Measurements from ENCODE around the gene SYTL3.

The SYTL3 gene

DNA sequence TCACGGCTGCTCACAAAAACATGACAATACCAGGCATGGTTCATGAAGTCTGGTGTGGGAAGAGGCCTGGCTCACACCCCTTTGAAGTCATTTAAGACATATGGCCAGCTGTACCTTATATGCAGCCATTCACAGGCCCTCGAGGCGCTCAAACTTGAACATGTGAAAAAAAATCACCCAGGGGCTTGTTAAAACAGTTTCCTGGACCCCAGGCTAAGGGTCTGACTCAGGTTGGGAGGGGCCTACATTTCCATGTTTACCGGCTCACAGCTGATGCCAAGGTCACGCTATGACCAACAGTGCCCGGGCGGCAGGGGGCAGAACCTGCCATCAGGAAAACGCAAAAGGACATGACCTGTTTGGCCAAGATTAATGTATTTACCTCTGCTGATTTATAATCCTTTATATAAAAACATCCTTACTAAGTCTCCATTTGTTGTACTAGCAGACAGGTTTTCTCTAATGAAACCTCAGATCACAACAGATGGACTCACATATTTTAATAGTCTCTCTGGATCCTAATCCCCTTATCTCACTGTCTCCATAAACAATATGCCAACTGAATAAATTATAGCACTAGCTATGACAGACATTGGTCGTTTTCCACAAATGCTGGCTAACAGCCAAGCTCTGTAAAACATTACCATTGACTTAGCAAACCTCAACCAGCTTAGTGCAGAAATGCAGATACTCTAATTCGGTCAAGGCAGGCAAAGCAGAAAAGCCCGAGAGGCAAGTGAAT, 149.4 kb downstream of the SYTL3 start:
- FAIRE-seq: no peak

DNA sequence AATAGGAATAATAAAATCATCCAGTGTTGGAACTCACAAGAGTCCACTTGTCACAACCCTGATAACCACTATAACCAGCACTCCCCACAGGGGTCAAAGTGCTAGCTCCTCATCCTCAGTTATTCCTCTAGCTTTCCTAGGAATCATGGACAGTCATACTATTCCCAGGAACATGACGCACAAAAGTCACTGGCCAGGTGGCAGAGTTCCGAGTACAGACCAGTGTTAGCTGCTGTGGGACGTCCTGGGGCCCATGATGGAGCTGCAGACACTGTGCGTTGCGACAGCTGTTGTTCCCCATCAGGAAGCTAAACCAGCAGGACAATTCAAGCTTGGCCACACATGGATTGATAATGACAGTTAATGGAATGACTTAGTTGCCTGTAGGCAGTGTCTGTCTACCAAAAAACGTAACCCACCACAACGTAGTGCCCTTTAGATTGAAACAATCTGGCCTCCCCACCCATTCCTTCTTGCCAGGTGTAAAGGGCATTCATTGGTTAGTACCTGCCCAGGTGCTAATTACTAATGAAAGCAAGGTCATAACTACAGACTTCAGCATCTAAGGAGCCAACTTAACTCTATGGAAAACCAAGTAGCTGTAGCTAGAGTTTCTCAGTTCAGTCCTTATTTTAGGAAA, 151.9 kb downstream of the SYTL3 start:
- no peak for FAIRE-seq

DNA sequence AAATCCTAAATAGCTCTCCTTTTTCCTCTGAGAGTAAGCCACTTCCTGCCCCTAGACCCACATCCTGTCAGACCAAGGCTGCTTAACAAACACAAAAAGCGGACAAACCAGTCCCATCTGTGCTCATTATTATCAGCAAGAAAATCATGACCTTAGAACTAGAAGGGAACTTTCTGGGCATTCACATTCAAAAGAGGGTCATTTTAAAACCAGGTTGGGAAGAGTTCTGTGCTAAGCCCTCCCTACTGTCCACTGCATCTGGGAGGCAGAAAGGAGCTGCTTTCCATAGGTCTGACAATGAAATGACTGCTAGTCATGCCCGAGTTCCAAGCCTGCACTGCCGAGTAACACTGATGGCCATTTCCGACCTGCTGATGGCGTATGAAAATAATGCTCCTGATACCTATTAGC, 153.9 kb downstream of the SYTL3 start:
- no peak for FAIRE-seq

DNA sequence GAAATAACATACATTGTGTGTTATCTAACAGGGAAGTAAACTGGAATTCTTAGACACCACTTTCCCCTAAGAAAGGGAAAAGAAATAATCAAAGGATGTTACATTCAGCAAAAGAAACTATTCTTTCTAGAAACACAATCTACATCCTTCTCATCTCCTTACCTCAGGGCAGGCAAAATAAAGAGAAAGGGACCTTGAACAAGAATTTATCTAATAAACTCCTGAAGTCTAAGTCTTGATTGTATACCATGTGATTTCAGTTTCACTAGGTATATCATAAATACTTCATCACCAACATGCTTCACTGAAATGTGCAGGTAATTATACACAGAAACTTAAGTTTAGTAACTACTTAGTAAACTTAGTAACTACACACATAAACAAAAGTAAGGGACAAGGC, 154.4 kb downstream of the SYTL3 start:
- FAIRE-seq: no peak

DNA sequence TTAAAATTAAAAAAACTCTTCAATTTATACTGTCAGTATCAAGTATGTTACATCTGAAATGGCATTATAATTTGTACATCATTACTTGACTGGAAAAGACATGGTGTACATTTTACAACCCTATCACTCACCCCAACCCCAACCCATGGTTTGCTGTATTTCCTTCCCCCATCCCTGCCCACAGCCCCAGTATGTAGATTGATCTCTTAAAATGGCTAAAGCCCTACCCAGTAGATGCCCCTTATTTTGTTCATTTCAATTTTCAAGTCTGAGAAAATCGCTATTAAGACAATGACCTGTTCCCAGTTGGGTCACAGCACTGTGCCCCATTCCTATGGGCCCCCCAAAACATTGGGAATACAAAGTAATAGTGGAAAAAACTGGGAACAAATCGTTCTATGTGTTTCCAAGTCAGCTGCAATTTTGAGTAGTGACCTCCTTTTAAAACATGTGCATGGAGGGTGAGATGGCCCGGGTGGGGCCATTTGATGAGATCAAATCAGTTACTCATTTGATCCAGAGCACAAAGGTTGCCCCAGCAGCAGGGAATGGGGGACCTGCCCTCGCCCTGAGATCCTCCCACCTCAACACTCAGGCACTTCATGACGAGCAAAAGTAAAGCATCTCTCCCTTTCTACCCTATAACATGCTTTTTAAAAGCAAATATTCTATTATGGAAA, 156.0 kb downstream of the SYTL3 start:
- no peak for FAIRE-seq

DNA sequence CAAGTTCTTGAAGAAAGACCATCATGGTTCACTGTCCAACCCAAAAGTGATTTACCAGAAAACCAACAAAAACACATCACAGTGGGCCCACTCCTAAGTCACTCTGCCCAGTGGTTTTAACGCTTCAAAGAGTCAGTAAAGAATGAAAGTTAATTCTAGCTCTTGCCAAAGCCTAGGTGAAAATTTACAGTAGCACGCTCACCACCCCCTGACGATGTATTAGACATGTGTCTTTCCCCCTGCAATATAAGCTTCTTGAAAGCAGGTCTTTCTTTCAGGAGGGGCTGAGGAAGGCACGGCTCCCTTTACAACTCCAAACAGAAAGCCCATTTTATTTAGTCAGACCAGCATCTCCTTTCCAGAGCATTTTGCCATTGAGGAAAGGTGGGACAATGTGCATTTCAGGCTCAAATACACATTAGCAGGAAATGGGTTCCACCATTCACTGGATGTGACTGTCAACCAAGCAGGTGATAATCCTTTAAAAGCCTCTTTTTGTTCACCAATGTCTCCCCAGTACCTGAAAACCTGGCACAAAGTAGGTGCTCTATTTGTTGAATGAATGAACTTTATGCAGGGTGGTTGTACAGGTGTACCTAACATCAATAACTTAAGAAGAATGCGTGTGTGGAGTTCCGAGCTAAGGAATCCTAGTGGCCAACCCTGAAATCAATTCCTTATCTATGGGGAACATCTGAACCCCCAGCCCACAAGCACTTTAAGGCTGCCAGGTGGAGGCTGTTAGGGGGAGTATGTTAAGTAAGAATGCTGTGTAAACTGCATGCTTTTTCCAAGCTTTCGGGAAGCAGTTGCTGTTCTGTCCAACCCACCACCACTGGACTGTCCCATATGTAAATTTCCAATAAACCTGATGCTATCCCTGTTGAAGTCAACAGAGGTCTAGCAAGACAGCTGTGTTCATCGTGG, 157.9 kb downstream of the SYTL3 start:
- no peak for FAIRE-seq

DNA sequence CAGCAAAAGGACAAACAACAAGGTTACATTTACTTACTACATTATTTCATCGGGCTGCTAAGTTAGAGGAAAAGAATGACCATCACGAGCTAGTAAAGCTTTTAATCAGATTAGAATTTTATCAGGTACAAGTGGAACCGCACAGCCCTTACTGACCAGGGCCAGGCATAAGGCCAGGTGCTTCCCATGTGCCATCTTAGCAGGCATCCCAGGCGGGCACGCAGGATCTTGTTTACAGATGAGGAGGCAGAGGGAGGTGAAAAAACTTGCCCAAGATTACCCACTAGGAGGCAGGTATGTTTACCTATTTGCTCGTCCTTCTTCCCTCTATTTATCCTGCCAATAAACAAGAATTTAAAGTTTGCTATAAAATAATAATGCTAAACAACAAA, 158.6 kb downstream of the SYTL3 start:
- FAIRE-seq: no peak

DNA sequence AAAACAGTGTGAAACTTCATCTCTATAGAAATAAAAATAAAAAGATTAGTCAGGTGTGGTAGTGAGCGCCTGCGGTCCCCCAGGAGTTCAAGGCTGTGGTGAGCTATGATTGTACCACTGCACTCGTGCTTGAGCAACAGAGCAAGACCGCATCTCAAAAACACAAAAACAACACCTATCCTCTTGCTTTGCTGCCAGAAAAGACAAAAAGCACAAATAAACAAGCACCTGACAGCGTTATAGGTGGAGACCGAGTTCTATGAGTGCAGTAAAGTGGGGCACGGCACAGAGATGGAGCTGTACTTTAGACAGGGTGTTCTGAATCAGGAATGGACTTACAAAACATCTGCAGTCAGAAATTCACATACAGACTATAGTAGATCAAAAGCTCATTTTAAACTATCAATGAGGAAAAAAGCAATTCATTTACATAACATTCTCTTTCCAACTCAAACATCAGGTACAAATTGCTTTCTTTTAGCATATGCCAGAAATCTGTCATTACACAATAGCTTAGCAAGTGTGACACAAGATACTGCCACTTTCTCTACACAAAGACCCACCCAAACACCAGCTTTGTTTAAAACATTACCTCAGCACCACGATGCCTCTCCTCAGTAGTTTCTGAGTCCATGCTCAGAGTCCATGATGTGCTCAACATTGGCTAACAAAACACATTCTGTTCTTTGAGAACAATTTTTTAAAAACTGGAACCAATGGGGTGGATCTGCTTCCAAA, 159.3 kb downstream of the SYTL3 start:
- FAIRE-seq: no peak

DNA sequence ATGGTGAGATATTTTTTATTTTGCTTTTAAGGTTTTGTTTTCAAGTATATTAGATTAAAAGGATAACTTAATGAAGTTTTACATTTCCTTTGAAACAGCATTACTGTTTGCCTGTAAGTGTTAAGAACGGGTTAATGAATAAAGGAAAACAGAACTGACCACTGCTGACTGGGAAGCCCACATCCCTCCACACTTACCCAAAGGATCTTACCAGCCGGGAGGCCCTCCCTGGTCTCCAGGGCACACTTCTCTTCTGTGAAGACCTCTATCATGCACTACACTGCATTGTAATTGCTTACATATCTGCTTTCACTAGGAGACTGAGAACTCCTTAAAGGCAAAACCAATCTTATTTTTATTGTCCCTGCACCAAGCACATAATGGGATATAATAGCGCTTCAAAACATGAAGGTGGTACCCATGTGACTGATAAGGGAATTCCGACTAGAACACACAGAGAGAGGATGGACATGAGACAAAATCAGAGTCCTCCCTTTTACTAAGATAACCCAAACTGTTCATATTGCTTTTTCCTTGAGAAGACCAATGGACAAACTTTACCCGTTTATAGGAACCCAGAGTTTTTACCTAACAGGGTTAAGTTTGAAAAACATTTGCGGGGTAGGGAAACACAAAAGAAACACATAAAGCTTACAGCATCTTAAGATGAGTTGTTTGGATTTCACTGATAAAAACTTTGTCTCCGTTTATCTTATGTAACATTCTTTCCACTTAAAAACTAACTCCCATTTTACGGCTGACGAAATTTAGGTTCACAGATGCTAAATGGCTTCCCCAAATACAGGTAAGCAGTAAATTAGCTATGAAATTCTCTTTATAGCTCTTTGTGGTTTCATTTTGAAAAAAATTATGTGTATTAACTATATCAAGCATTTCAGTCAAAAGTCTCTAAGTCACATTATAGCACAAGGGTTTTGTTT, 160.6 kb downstream of the SYTL3 start:
- FAIRE-seq: no peak

DNA sequence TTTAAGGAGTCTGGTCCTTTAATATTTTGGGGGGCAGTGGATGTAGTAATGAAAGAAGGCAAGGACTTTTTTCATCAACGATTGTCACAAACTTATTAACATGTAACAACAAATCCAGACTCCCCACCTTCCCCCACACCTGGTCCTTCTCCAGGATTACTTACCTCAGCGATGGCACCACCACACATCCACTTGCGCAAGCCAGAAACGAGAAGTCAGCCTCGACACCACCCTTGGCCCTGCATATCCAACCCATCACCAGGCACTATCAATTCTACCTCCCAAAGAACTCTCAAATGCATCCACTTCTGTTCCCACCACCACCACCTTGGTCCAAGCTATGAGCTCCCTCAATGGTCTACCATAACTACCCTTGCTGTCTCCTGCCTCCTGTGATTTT, 162.8 kb downstream of the SYTL3 start:
- no peak for FAIRE-seq

DNA sequence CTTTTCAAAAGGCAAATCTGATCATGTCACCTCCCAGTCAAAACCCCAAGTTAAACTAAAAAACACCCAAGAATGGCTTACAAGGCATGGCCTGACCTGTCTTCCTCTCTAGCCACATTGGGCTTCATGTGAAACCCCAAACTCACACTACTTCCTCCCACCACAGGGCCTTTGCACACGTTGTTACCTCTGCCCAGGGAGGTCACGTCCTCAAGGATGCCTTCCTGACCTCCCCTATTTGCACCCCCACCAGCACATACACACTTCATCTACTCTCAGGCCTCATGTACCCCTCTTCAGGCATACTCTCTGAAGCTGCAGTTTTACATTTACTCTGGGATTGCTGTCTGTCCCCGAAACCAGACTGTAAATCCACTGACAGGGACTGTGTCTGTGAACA, 163.2 kb downstream of the SYTL3 start:
- FAIRE-seq: no peak
